ENCODE measurements around the gene CD79B. TPM values are rescaled to one million over a fixed set of nuclear protein-coding genes. Genes with fewer than 3 reads are reported as not detected.
A peak's percentile ranks its signal among the peaks of the same experiment; 100 is the strongest.

The CD79B gene
- total RNA-seq, 1 experiment from 2014 or later, result not detected

DNA sequence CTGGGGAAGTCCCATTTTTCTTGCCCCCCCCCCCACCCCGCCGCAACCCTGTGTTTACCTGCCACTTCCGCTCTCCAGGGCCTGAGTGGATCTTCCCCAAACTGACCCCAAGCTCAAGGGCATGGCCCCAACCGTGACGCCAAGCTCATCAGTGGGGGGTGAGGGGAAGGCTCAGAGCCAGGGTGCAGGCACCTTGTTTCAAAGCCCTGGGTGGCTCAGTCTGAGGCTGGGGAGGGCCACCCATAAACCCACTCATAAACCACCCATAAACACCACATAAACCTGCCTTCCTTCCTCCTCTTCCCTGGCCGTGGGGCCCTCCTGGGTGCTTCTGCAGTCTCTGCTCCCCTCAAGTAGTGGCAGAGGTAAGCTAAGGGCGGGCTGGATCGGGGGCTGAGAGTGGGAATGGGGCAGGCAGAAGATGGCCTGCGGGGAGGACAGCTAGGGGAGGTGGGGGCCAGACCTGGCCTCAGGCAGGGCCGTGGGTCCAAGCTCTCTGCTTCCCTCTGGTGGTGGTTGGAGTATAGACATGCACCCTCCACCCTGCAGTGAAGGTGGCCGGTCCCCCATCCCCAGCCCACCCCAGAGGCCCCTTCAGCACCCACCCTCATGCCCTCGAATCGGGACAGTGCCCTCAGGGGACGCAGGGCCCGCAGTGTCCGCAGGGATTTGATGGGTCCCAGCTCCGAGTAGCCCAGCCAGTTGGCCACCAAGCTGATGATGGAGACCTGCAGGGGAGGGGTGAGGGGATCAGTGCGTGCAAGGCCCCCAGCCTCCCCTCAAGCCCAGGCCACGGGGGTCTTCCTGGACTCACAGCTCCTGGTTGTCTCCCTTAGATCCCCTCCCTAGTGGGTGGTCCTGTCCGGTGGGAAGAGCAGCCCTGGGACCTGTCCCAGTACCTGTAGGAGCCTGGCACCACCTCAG lies 14.6 kb upstream of the CD79B start:
- TF ChIP-seq, protein P1, sequence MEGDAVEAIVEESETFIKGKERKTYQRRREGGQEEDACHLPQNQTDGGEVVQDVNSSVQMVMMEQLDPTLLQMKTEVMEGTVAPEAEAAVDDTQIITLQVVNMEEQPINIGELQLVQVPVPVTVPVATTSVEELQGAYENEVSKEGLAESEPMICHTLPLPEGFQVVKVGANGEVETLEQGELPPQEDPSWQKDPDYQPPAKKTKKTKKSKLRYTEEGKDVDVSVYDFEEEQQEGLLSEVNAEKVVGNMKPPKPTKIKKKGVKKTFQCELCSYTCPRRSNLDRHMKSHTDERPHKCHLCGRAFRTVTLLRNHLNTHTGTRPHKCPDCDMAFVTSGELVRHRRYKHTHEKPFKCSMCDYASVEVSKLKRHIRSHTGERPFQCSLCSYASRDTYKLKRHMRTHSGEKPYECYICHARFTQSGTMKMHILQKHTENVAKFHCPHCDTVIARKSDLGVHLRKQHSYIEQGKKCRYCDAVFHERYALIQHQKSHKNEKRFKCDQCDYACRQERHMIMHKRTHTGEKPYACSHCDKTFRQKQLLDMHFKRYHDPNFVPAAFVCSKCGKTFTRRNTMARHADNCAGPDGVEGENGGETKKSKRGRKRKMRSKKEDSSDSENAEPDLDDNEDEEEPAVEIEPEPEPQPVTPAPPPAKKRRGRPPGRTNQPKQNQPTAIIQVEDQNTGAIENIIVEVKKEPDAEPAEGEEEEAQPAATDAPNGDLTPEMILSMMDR (IDR thresholded peaks at IDR 0.05; ENCODE audit: insufficient read depth in 1 of 2, low read depth in 1 of 2, low read length in 1 of 2, severe bottlenecking in 1 of 2, unreplicated experiment in 1 of 2), result peak; percentile 89 to 95
- Mint-ChIP-seq H3K27ac (ENCODE audit: unreplicated experiment) (no peak overlapping the region), H3K4me3 (ENCODE audit: unreplicated experiment) (no peak overlapping the region), H3K4me1 (ENCODE audit: low read depth, unreplicated experiment) (no peaks in the 10 kb centered on the region), H3K27me3 (ENCODE audit: insufficient read depth, unreplicated experiment) (peaks cover 4% of the 10 kb centered on the region), H3K36me3 (ENCODE audit: insufficient read depth, unreplicated experiment) (peaks cover 8% of the 10 kb centered on the region), H3K9me3 (ENCODE audit: unreplicated experiment) (no peaks in the 10 kb centered on the region)
- no TSS peak for BruUV-seq (replicated peaks)
- POLR2A ChIA-PET, result no interaction called here
- Histone ChIP-seq H3K4me1 (no peaks in the 10 kb centered on the region), H3K9me3 (no peaks in the 10 kb centered on the region), H3K27me3 (replicated peaks; ENCODE audit: control insufficient read depth, insufficient read depth, low read length) (no peaks in the 10 kb centered on the region), H3K4me3 (ENCODE audit: low read depth, low read length) (no peak overlapping the region), H3K36me3 (ENCODE audit: control insufficient read depth, insufficient read depth, low read length) (no peaks in the 10 kb centered on the region)
- intact Hi-C loops (cut with micrococcal nuclease; ENCODE audit: unreplicated experiment), result loop anchor here (1.0 kb wide), 1 partner anchor 27 kb away; no protein-coding TSS in a partner anchor
- CTCF ChIA-PET, result interaction anchor here (0.5 to 2.3 kb wide), 26 partner anchors 8 to 794 kb away, joined by 3 to 41 read pairs (median 4); partner anchors contain the start of genes CSHL1, GH1 and GH2
- peak; percentile 61 to 76 for DNase-seq

DNA sequence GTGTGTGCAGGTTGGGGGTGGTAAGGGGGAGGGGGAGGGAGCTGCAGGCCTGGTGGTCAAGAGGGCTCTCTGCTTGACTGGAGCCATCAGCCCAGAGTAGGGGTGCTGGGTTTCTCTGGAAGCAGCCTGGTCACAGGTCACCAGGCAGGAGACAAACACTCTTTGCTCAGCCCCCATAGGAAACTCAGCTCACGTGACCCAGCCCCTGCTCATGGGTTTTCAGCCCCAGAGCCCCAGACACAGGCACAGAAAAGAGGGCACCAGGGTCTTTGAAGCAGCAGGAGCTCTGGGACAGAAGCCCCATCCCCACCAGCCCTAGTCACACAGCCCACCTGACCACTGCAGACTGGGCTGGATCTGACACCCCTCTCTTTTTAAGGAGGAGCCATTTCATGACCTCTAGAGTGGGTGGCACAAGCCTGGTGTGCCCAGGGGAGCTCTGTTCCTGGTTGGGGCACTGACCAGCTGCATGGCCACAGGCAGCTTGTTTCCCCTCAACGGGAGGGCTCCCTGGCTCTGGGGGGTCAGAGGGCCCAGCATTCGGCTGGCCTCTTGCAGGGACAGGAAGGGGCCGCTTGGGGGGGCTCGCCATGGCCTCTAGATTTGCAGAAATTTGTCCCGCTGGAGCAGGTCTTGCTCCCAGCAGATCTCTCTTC lies 13.8 kb upstream of the CD79B start:
- ChIA-PET CTCF (interaction anchor here (0.6 to 2.3 kb wide), 23 partner anchors 9 to 361 kb away, joined by 3 to 41 read pairs (median 5); partner anchors contain the start of genes CSHL1, GH1 and GH2), POLR2A (no interaction called here)
- TF ChIP-seq, protein P1 (IDR thresholded peaks at IDR 0.05; ENCODE audit: insufficient read depth in 1 of 2, low read depth in 1 of 2, low read length in 1 of 2, severe bottlenecking in 1 of 2, unreplicated experiment in 1 of 2), result no peak
- H3K36me3 ChIP-seq (ENCODE audit: control insufficient read depth, insufficient read depth, low read length), result no peaks in the 10 kb centered on the region
- H3K4me1 ChIP-seq, result no peaks in the 10 kb centered on the region
- BruUV-seq (replicated peaks), result no TSS peak
- H3K27me3 Mint-ChIP-seq (ENCODE audit: insufficient read depth, unreplicated experiment), result peaks cover 2% of the 10 kb centered on the region
- no peaks in the 10 kb centered on the region for H3K27me3 ChIP-seq (replicated peaks; ENCODE audit: control insufficient read depth, insufficient read depth, low read length)
- H3K27ac Mint-ChIP-seq (ENCODE audit: unreplicated experiment), result no peak overlapping the region
- DNase-seq, result no peak
- peaks cover 10% of the 10 kb centered on the region for H3K36me3 Mint-ChIP-seq (ENCODE audit: insufficient read depth, unreplicated experiment)
- H3K4me3 Mint-ChIP-seq (ENCODE audit: unreplicated experiment), result no peak overlapping the region
- H3K9me3 Mint-ChIP-seq (ENCODE audit: unreplicated experiment), result no peaks in the 10 kb centered on the region
- H3K9me3 ChIP-seq, result no peaks in the 10 kb centered on the region
- H3K4me1 Mint-ChIP-seq (ENCODE audit: low read depth, unreplicated experiment), result no peaks in the 10 kb centered on the region
- no peak overlapping the region for H3K4me3 ChIP-seq (ENCODE audit: low read depth, low read length)
- intact Hi-C loops (cut with micrococcal nuclease; ENCODE audit: unreplicated experiment), result loop anchor here (1.0 kb wide), 1 partner anchor 27 kb away; no protein-coding TSS in a partner anchor

DNA sequence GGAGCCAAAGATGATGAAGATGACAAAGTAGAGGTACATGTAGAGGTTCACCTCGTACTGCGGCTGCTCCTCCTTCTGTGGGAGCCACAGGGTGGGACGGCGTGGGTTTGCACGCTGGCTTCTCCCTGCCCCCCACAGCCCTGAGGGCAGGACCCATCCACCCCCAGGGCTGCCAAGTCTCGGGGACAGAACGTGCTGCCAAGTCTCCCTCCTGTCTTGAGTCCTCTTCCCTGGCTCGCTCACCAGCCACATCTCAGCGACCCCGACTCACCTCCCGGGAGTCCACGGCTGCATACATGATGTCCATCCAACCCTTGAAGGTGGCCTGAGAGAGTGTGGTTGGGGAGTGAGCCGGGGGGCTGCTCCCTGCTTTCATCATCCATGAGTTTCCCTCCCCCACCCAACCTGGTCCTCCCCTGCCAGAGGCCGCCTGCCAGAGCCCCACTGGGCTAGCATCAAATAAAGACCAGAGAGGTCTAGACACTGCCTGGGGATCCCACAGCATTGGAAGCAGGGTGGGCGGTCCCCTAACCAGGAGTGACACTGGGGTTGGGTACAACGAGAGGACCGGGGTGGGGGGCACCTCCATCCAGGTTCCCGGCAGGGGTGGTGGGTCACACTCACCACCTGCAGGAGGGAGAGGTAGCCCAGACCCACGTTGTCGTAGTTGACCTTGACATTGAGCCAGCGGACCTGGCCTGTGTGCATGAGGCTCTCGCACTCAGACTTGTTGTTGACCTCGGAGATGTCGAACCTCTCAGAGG lies 12.8 kb upstream of the CD79B start:
- intact Hi-C loops (cut with micrococcal nuclease; ENCODE audit: unreplicated experiment), result no loop called here
- H3K4me1 Mint-ChIP-seq (ENCODE audit: low read depth, unreplicated experiment), result no peaks in the 10 kb centered on the region
- H3K27me3 Mint-ChIP-seq (ENCODE audit: insufficient read depth, unreplicated experiment), result peaks cover 2% of the 10 kb centered on the region
- no peak for DNase-seq
- BruUV-seq (replicated peaks), result no TSS peak
- POLR2A ChIA-PET, result no interaction called here
- TF ChIP-seq, protein P1 (IDR thresholded peaks at IDR 0.05; ENCODE audit: insufficient read depth in 1 of 2, low read depth in 1 of 2, low read length in 1 of 2, severe bottlenecking in 1 of 2, unreplicated experiment in 1 of 2), result no peak
- no peak overlapping the region for H3K27ac Mint-ChIP-seq (ENCODE audit: unreplicated experiment)
- H3K36me3 Mint-ChIP-seq (ENCODE audit: insufficient read depth, unreplicated experiment), result peaks cover 10% of the 10 kb centered on the region
- H3K4me3 ChIP-seq (ENCODE audit: low read depth, low read length), result no peak overlapping the region
- no peaks in the 10 kb centered on the region for H3K4me1 ChIP-seq
- H3K9me3 ChIP-seq, result no peaks in the 10 kb centered on the region
- no peak overlapping the region for H3K4me3 Mint-ChIP-seq (ENCODE audit: unreplicated experiment)
- H3K36me3 ChIP-seq (ENCODE audit: control insufficient read depth, insufficient read depth, low read length), result no peaks in the 10 kb centered on the region
- no peaks in the 10 kb centered on the region for H3K9me3 Mint-ChIP-seq (ENCODE audit: unreplicated experiment)
- CTCF ChIA-PET, result interaction anchor here (2.0 kb wide), 1 partner anchor 19 kb away, joined by 5 read pairs; no protein-coding TSS in a partner anchor
- H3K27me3 ChIP-seq (replicated peaks; ENCODE audit: control insufficient read depth, insufficient read depth, low read length), result no peaks in the 10 kb centered on the region
